Coronary artery (tissue), 2 donors: ENCODE results near the gene PITPNM2.

Experiments
- DNase-seq: peaks from one replicate; pipeline ENCODE4 v3.0.0-alpha.2; 2017; ENCODE audit warnings: low spot score
- H3K27ac ChIP-seq, 2 donors: fragments of 200-600 bp; sonication (generic); one replicate each; pipeline ENCODE4 v1.5.1; 2016 to 2019
- H3K4me3 ChIP-seq: fragments of 200-600 bp; sonication (generic); 2 replicates; pipeline ENCODE4 v1.5.1; 2016; ENCODE audit warnings: mild to moderate bottlenecking, moderate library complexity
- CTCF ChIP-seq: fragments of 200-600 bp; sonication (generic); IDR thresholded peaks from one replicate; pipeline ENCODE4 v1.5.1; 2019; ENCODE audit warnings: antibody characterized with exemption

The PITPNM2 gene

GRCh38 chr12:123131291-123131832 lies 19.5 kb downstream of the PITPNM2 start:
- DNase-seq = no peak
- Histone ChIP-seq H3K4me3 (no peak overlapping the region), H3K27ac (no peak overlapping the region)
- TF ChIP-seq CTCF = no peak

- Histone ChIP-seq H3K4me3 (no peak overlapping the region), H3K27ac (no peak overlapping the region)
- TF ChIP-seq CTCF = no peak
- no peak for DNase-seq
Observed at GRCh38 chr12:123129621-123130020, 21.3 kb downstream of the PITPNM2 start.

- Histone ChIP-seq H3K27ac (peak overlapping the region in 1 of 2 donors; percentile 62), H3K4me3 (no peak overlapping the region)
- TF ChIP-seq CTCF = no peak
- no peak for DNase-seq
Observed at GRCh38 chr12:123127182-123127495, 23.8 kb downstream of the PITPNM2 start.

- TF ChIP-seq CTCF = no peak
- no peak overlapping the region for H3K4me3 ChIP-seq
- DNase-seq = no peak
- H3K27ac ChIP-seq = peak overlapping the region in 1 of 2 donors; percentile 62
Observed at GRCh38 chr12:123126294-123127181, 24.4 kb downstream of the PITPNM2 start.

GRCh38 chr12:123122626-123123025 lies 28.3 kb downstream of the PITPNM2 start:
- no peak overlapping the region for H3K27ac ChIP-seq
- no peak overlapping the region for H3K4me3 ChIP-seq
- DNase-seq = no peak
- TF ChIP-seq CTCF = no peak

GRCh38 chr12:123121670-123122069 lies 29.2 kb downstream of the PITPNM2 start:
- no peak overlapping the region for H3K4me3 ChIP-seq
- H3K27ac ChIP-seq = no peak overlapping the region
- TF ChIP-seq CTCF = no peak
- DNase-seq = no peak
